H9 (cell line): Measurements from ENCODE around the gene SMIM32. TPM values are rescaled to one million over a fixed set of nuclear protein-coding genes. Genes with fewer than 3 reads are reported as not detected.

ENCODE experiments used
- DNase-seq: peaks from one replicate; pipeline ENCODE4 v3.0.0-alpha.2; 2017
- H2AFZ ChIP-seq: one replicate; pipeline ENCODE4 v1.6.1; 2013; ENCODE audit warnings: mild to moderate bottlenecking, low read length, control low read depth, moderate library complexity
- H2AK5ac ChIP-seq: 2 replicates; pipeline ENCODE4 v1.6.1; 2013; ENCODE audit warnings: low read length, control low read depth, mixed read lengths; ENCODE audit not compliant: insufficient read length
- H2BK120ac ChIP-seq: one replicate; pipeline ENCODE4 v1.6.1; 2013; ENCODE audit warnings: low read depth, mild to moderate bottlenecking, low read length, control low read depth, inconsistent platforms; ENCODE audit not compliant: poor library complexity, severe bottlenecking
- H2BK12ac ChIP-seq: 2 replicates; pipeline ENCODE4 v1.6.1; 2013; ENCODE audit warnings: low read length, control low read depth, mixed read lengths, low read depth; ENCODE audit not compliant: insufficient read length
- H2BK15ac ChIP-seq: 2 replicates; pipeline ENCODE4 v1.6.1; 2013; ENCODE audit warnings: low read depth, low read length, control low read depth
- H2BK20ac ChIP-seq: one replicate; pipeline ENCODE4 v1.6.1; 2013; ENCODE audit warnings: low read depth, mild to moderate bottlenecking, low read length, control low read depth, inconsistent platforms; ENCODE audit not compliant: poor library complexity, severe bottlenecking
- H2BK5ac ChIP-seq: 2 replicates; pipeline ENCODE4 v1.6.1; 2013; ENCODE audit warnings: low read length, control low read depth, mixed read lengths; ENCODE audit not compliant: insufficient read length
- H3K14ac ChIP-seq: 2 replicates; pipeline ENCODE4 v1.6.1; 2013; ENCODE audit warnings: low read length, control low read depth; ENCODE audit not compliant: insufficient read depth
- H3K18ac ChIP-seq: 2 replicates; pipeline ENCODE4 v1.6.1; 2013; ENCODE audit warnings: low read depth, mild to moderate bottlenecking, mixed read lengths, low read length, control low read depth; ENCODE audit not compliant: insufficient read length
- H3K23ac ChIP-seq: 2 replicates; pipeline ENCODE4 v1.6.1; 2013; ENCODE audit warnings: low read length, control low read depth, mixed read lengths, low read depth; ENCODE audit not compliant: insufficient read length
- H3K23me2 ChIP-seq: 2 replicates; pipeline ENCODE4 v1.6.1; 2013; ENCODE audit warnings: low read depth, mild to moderate bottlenecking, mixed read lengths, low read length, control low read depth; ENCODE audit not compliant: insufficient read length, poor library complexity, severe bottlenecking
- H3K27ac ChIP-seq: 2 replicates; pipeline ENCODE4 v1.5.1; 2013; ENCODE audit warnings: low read length, control low read depth, mixed read lengths, low read depth; ENCODE audit not compliant: insufficient read length
- H3K27me3 ChIP-seq: 2 replicates; pipeline ENCODE4 v1.6.1; 2013; ENCODE audit warnings: low read length, control low read depth, inconsistent platforms; ENCODE audit not compliant: insufficient read depth
- H3K4ac ChIP-seq: 2 replicates; pipeline ENCODE4 v1.6.1; 2013; ENCODE audit warnings: low read depth, mild to moderate bottlenecking, control low read depth, inconsistent platforms, low read length, moderate library complexity
- H3K4me1 ChIP-seq: 2 replicates; pipeline ENCODE4 v1.6.1; 2013; ENCODE audit warnings: low read length, control low read depth, inconsistent platforms; ENCODE audit not compliant: insufficient read depth
- H3K4me2 ChIP-seq: 2 replicates; pipeline ENCODE4 v1.6.1; 2013; ENCODE audit warnings: low read length, control low read depth, mixed read lengths; ENCODE audit not compliant: insufficient read length, insufficient read depth
- H3K56ac ChIP-seq: 2 replicates; pipeline ENCODE4 v1.6.1; 2013; ENCODE audit warnings: low read depth, mild to moderate bottlenecking, mixed read lengths, low read length, control low read depth; ENCODE audit not compliant: insufficient read length
- H3K79me1 ChIP-seq: 2 replicates; pipeline ENCODE4 v1.6.1; 2013; ENCODE audit warnings: low read depth, mild to moderate bottlenecking, moderate library complexity, low read length, control low read depth, inconsistent platforms; ENCODE audit not compliant: insufficient read depth, poor library complexity, severe bottlenecking
- H3K79me2 ChIP-seq: 2 replicates; pipeline ENCODE4 v1.6.1; 2013; ENCODE audit warnings: low read length, control low read depth, inconsistent platforms; ENCODE audit not compliant: insufficient read depth
- H3K9ac ChIP-seq: 2 replicates; pipeline ENCODE4 v1.6.1; 2013; ENCODE audit warnings: low read length, control low read depth, mixed read lengths; ENCODE audit not compliant: insufficient read length; ENCODE audit errors: extremely low read depth
- H3K9me3 ChIP-seq: one replicate; pipeline ENCODE4 v1.6.1; 2013; ENCODE audit warnings: low read depth, low read length, inconsistent platforms; ENCODE audit not compliant: control insufficient read depth
- H3T11ph ChIP-seq: one replicate; pipeline ENCODE4 v1.6.1; 2013; ENCODE audit warnings: mild to moderate bottlenecking, low read length, control low read depth, inconsistent platforms
- H4K20me1 ChIP-seq: one replicate; pipeline ENCODE4 v1.6.1; 2013; ENCODE audit not compliant: control insufficient read depth, insufficient read length, insufficient read depth
- H4K5ac ChIP-seq: 2 replicates; pipeline ENCODE4 v1.6.1; 2013; ENCODE audit warnings: low read depth, mild to moderate bottlenecking, mixed read lengths, low read length, control low read depth; ENCODE audit not compliant: insufficient read length
- H4K8ac ChIP-seq: replicated peaks from 2 replicates; pipeline ENCODE4 v1.6.1; 2013; ENCODE audit warnings: low read length, control low read depth, mixed read lengths, low read depth; ENCODE audit not compliant: insufficient read length
- H4K91ac ChIP-seq: 2 replicates; pipeline ENCODE4 v1.6.1; 2013; ENCODE audit warnings: low read depth, mild to moderate bottlenecking, moderate library complexity, mixed read lengths, low read length, control low read depth; ENCODE audit not compliant: insufficient read length
- H3K27ac Mint-ChIP-seq, 3 experiments: 2 replicates in 2 of 3; 3 replicates in 1 of 3; pipeline ENCODE4 v1.8.0; 2020 to 2021; ENCODE audit warnings: mixed read lengths in 3 of 3, mild to moderate bottlenecking in 1 of 3, moderate library complexity in 1 of 3
- H3K27me3 Mint-ChIP-seq: 2 replicates; pipeline ENCODE4 v1.8.0; 2021; ENCODE audit warnings: low read depth, mild to moderate bottlenecking, moderate library complexity, mixed read lengths
- H3K36me3 Mint-ChIP-seq, 3 experiments: 2 replicates in 2 of 3; 3 replicates in 1 of 3; pipeline ENCODE4 v1.8.0; 2020 to 2021; ENCODE audit warnings: low read depth in 3 of 3, mixed read lengths in 3 of 3; ENCODE audit not compliant: insufficient read depth in 1 of 3
- H3K4me1 Mint-ChIP-seq, 2 experiments: 2 replicates each; pipeline ENCODE4 v1.8.0; 2020; ENCODE audit warnings: mixed read lengths in 2 of 2
- H3K4me3 Mint-ChIP-seq, 2 experiments: 2 replicates in 1 of 2; 3 replicates in 1 of 2; pipeline ENCODE4 v1.8.0; 2020 to 2021; ENCODE audit warnings: mild to moderate bottlenecking in 2 of 2, mixed read lengths in 2 of 2, moderate library complexity in 1 of 2
- H3K9me3 Mint-ChIP-seq, 2 experiments: 2 replicates in 1 of 2; 3 replicates in 1 of 2; pipeline ENCODE4 v1.8.0; 2020; ENCODE audit warnings: mild to moderate bottlenecking in 2 of 2, mixed read lengths in 2 of 2, moderate library complexity in 1 of 2
- WGBS: extraction: QIAGEN DNeasy Blood & Tissue Kit; methylation state at CpG from one replicate; pipeline ENCODE4 v1.1.7; 2013; ENCODE audit warnings: missing lambda C conversion rate, low lambda C conversion rate, mixed read lengths; ENCODE audit not compliant: insufficient read length; ENCODE audit errors: extremely low coverage; 5-methylcytosine and 5-hydroxymethylcytosine counted together
- total RNA-seq: library from RNA; stranded (reverse); gene quantifications from 2 replicates; pipeline ENCODE4 v1.2.1, GENCODE V29; 2021
- TF ChIP-seq, protein P1 (sequence below): fragments of 200-600 bp; sonication (generic); conservative IDR thresholded peaks from 3 replicates; pipeline ENCODE4 v1.8.0; 2021; ENCODE audit warnings: antibody characterized with exemption, mild to moderate bottlenecking

The SMIM32 gene
- total RNA-seq, 1 experiment from 2014 or later = not detected

- Histone ChIP-seq H3K9me3 (no peaks in the 10 kb centered on the region), H3K4me2 (no peak overlapping the region), H3K4ac (no peak overlapping the region), H3K56ac (no peak overlapping the region), H4K20me1 (no peaks in the 10 kb centered on the region), H2BK5ac (no peak overlapping the region), H2BK20ac (no peak overlapping the region), H4K91ac (no peak overlapping the region), H3K9ac (no peak overlapping the region), H3K4me1 (no peaks in the 10 kb centered on the region), H2AFZ (no peak overlapping the region), H4K8ac (no peak overlapping the region), H3K27ac (no peak overlapping the region), H3K27me3 (no peaks in the 10 kb centered on the region), H3K23ac (no peak overlapping the region), H3K23me2 (no peaks in the 10 kb centered on the region), H3T11ph (no peak overlapping the region), H2AK5ac (no peak overlapping the region), H4K5ac (no peak overlapping the region), H3K14ac (no peak overlapping the region), H3K79me1 (no peaks in the 10 kb centered on the region), H3K79me2 (no peaks in the 10 kb centered on the region), H3K18ac (no peak overlapping the region), H2BK15ac (no peak overlapping the region), H2BK120ac (no peak overlapping the region), H2BK12ac (no peak overlapping the region)
- 0 out of 4 replicates have a peak, but pooled peaks cover 0 to 2% of the 10 kb centered on the region in 2 experiments for H3K4me1 Mint-ChIP-seq
- H3K27me3 Mint-ChIP-seq = peaks cover 8% of the 10 kb centered on the region
- TF ChIP-seq, protein P1, sequence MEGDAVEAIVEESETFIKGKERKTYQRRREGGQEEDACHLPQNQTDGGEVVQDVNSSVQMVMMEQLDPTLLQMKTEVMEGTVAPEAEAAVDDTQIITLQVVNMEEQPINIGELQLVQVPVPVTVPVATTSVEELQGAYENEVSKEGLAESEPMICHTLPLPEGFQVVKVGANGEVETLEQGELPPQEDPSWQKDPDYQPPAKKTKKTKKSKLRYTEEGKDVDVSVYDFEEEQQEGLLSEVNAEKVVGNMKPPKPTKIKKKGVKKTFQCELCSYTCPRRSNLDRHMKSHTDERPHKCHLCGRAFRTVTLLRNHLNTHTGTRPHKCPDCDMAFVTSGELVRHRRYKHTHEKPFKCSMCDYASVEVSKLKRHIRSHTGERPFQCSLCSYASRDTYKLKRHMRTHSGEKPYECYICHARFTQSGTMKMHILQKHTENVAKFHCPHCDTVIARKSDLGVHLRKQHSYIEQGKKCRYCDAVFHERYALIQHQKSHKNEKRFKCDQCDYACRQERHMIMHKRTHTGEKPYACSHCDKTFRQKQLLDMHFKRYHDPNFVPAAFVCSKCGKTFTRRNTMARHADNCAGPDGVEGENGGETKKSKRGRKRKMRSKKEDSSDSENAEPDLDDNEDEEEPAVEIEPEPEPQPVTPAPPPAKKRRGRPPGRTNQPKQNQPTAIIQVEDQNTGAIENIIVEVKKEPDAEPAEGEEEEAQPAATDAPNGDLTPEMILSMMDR = no peak
- H3K9me3 Mint-ChIP-seq = no peaks in the 10 kb centered on the region
- no peak for DNase-seq
- no peak overlapping the region for H3K4me3 Mint-ChIP-seq
- no peaks in the 10 kb centered on the region for H3K36me3 Mint-ChIP-seq
- H3K27ac Mint-ChIP-seq = no peak overlapping the region
- no CpG with 5 or more reads among the region's 1 CpG for whole genome bisulfite sequencing
These were observed 49.2 kb upstream of the SMIM32 start for GRCh38 chr5:136242136-136242535.
